NCI-H146 treated with DMSO at 0.1 percent for 48 hours (cell line): ENCODE measurements around the gene SMG7.
"Not testable (repeated sequence)": the region's sequence is repeated elsewhere in the genome, so short reads cannot be mapped to it uniquely, and the experiment has no call there.

ENCODE experiments used
- DNase-seq: peaks from one replicate; lab custom pipeline; 2025; ENCODE audit not compliant: unreplicated experiment; lab: John Stamatoyannopoulos, UW

SMG7 gene, protein sequence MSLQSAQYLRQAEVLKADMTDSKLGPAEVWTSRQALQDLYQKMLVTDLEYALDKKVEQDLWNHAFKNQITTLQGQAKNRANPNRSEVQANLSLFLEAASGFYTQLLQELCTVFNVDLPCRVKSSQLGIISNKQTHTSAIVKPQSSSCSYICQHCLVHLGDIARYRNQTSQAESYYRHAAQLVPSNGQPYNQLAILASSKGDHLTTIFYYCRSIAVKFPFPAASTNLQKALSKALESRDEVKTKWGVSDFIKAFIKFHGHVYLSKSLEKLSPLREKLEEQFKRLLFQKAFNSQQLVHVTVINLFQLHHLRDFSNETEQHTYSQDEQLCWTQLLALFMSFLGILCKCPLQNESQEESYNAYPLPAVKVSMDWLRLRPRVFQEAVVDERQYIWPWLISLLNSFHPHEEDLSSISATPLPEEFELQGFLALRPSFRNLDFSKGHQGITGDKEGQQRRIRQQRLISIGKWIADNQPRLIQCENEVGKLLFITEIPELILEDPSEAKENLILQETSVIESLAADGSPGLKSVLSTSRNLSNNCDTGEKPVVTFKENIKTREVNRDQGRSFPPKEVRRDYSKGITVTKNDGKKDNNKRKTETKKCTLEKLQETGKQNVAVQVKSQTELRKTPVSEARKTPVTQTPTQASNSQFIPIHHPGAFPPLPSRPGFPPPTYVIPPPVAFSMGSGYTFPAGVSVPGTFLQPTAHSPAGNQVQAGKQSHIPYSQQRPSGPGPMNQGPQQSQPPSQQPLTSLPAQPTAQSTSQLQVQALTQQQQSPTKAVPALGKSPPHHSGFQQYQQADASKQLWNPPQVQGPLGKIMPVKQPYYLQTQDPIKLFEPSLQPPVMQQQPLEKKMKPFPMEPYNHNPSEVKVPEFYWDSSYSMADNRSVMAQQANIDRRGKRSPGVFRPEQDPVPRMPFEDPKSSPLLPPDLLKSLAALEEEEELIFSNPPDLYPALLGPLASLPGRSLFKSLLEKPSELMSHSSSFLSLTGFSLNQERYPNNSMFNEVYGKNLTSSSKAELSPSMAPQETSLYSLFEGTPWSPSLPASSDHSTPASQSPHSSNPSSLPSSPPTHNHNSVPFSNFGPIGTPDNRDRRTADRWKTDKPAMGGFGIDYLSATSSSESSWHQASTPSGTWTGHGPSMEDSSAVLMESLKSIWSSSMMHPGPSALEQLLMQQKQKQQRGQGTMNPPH

DNA sequence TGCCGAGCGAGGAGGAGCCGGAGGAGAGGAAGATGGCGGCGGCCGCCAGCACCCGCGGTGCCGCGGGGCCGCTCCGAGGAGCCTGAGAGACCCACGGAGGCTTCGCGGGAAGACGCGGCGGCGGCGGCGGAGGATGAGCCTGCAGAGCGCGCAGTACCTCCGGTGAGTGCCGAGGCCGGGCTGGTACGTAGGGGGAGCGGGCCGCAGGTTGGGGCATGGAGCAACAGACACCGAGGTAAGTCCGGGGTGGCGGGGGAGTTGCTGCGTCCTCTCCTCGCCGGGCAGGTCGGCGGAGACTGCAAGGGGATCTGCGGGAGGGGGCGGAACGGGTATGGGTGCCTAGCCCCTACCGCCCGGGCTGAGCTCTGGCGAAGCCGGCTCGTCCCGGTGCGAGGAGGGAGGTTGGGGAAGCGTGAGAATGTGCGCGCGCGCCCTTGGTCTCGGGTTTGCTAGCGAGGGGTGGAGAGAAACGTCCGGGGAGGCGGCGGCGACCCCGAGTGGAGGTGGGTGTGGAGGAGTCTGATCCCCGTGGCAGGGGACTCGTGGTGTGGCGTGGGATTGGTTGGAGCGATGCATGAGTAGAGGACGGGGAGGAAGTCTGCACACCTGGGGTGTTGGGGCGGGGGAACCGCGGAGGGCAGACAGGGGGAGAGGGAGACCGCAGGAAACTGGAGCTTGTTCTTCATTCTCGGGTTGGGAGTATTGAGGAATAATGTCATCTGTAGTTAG, at the start of gene SMG7:
Gene SMG7 (plus strand): TSS at position 12 of the 729 bp plus-strand sequence. CDS start 122 bp downstream, at position 134.
- no peak for DNase-seq

DNA sequence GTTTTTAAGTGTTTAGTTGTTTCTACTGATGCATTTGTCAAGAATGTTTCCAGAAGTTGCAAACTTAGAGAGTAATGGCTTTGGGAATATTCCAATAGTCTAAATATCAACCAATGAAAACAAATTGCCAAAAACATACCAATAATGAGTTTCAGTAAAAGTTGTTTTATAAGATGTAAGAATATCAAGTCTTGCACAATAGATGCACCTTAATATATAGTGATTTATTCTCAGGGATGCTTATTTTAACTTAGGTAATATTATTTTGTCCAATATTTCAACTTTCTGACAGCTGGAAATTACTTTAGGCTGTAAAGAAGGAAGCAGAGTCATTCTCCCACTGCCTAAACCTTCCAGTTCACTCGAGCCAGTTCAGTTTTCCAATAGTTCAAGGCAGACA, 48.8 kb upstream of the SMG7 start:
- DNase-seq = no peak

DNA sequence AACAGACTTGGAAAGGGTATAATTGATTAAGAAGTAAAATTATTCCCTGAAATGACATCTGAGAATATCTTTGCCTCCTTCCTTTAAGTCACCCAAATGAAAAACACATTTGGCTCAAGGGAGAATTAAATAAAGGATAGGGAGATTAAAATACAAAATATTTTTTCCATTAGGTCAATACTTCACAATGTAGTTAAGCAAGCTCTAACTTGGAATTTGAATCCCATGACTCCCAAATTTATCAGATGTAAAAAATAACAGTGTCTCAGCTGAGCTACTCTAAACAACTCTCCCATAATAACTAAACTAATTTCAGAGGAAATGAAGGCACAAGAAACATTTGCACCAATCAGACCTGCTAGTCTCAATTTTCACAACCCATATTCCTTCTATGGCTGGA, 47.6 kb upstream of the SMG7 start:
- DNase-seq = no peak

DNA sequence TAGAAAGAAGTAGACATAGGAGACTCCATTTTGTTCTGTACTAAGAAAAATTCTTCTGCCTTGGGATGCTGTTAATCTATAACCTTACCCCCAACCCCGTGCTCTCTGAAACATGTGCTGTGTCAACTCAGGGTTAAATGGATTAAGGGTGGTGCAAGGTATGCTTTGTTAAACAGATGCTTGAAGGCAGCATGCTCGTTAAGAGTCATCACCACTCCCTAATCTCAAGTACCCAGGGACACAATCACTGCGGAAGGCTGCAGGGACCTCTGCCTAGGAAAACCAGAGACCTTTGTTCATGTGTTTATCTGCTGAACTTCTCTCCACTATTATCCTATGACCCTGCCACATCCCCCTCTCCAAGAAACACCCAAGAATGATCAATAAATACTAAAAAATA, 44.7 kb upstream of the SMG7 start:
- DNase-seq = not testable (repeated sequence)

DNA sequence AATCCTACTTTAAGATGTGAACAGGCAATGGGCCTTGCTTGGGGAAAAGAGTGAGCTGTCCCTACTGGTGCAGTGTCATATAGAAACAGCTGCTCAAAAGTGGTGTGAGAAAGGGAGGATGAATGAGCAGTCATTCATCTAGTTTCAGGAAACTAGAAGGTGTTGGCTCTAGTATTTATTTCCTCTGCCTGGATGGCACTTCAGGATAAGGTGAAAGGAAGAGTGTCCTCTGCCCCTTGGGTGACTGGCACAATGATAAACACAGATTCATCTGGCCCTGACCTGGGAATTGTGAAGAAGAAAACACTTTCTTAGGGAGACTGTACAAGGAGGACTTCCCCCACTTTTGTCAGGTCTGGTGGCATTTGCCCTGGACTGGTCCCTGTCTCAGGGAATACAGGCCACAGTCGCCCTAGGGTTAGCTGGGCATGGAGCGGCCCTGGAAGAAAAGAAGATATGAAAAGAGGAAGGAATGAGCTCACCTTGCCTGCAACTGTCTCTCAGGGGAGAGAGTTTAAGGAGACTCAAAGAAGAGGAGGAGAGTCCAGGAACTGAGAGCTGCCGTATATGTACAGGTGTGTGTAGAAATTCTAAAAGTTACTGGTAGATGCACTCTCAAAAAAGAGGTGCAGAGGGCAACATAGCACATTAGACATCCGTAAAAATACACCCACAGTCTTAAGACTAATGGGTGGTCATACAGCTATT, 40.3 kb upstream of the SMG7 start:
- no peak for DNase-seq

DNA sequence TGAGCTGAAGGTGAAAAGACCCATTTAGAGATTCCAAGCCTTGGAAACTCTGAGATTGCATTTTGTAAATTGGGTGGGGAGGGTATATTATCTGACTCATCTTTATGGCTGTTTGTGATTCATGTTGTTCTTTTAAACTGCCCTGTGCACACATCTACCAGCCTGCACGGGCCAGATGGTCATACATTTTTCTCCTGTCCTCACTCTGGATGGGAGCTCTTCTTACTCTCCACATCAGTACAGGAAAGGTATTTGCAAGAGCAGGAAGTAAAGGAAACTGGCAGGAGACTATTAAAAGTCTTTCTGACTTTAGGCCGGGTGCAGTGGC, 39.8 kb upstream of the SMG7 start:
- DNase-seq = no peak

DNA sequence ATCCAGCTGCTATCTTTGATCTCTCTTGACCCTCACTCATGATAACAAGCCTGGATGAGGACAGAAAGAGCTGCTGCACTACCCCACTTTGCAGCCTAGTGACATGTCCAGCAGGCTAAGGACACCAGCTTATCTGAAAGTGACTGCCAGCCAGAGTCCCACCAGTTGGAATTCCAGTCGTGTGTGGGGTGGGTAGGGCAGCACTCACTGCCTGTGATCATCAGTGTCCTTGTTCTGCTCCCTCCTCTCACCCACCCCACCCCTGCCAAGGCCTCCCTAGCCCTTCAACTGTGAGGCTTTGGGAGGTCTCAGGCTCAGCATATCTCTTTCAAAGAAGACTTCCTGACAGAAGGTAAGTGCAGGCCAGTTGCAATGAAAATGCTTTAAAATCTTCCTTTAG, 38.6 kb upstream of the SMG7 start:
- no peak for DNase-seq

DNA sequence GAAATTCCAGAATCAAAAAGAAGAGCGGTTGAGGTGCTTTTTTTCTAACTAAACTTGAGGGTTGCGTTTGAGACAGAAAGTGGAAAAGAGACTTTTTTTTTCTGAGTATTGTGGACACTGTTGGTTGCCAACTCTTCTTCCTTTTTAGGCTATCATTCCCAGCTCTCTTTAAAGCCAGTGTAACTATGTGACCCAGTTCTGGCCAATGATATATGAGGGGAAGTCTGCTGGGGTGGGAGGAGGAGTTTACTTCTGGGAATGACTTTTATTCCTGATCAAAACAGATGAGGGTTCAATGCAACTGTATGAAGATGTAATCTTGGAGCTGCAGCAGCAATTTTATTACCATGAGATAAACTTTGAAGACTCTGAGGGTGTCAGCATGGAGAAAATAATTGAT, 36.8 kb upstream of the SMG7 start:
- no peak for DNase-seq

DNA sequence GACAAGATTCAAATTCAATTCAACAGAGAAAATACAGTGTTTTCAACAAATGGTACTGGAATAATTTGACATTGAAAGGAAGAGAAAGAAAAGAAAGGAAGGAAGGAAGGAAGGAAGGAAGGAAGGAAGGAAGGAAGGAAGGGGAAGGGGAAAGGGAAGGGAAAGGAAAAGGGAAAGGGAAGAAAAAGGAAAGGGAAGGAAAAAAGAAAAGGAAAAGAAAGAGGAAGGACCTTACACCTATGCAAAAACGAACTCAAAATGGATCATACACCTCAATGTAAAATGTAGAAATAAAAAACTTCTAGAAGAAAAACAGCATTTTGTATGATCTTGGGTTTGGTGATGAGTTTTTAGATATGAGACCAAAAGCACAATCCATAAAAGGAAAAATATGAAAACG, 34.2 kb upstream of the SMG7 start:
- no peak for DNase-seq

DNA sequence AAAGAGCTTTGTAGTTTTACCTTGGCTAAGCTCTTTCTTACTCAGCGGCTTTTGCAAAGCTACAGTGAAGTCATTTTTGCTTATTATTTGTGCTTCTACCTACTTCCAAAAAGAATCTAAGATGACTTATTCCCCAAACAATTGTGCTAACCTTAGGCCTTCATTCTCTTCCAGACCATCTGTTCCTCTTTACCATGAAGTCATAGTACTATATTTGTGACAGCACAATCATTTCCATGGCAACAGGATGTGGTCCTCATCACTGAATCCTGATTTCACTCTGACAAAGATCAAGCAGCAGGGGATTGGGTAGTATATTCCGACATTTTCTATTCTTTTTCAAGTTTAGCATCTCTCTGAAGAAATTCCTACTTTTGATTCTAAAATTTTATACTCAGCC, 29.3 kb upstream of the SMG7 start:
- no peak for DNase-seq

DNA sequence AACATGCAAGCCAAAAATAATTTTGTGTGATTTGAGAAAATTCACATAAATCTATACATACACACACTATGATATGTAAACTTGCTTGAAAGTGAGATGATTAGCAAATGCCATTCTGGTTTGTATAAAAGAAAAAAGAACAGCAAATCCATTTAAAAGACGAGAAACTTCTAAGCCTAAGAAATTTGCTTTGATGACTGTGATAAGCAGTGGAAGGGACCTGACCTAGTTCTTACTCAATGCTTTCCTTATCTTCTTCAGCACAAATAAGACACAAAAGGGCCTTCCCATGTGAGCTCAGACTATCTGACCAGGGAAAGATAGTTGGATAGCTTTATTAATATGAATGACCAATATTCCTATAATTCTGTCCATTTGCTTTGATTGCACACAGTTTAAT, 28.8 kb upstream of the SMG7 start:
- DNase-seq = no peak

DNA sequence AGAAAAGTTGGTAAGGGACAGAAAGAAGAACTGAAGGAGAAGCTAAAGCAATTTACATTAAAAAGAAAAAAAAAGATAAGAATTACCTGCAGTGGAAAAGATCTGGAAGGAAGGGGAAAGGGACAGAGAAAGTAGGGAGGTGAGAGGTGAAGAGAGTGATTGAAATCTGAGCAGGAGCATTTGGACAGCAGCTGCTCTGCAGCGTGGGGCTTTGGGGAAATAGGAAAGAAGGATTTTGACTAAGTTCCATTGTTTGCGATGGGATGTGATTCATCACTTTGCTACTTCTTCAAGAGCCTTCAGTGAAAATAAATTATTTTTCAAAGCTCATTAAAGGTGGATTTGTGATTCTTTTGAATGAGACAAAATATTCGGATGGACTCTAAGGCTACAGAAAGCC, 28.1 kb upstream of the SMG7 start:
- no peak for DNase-seq

DNA sequence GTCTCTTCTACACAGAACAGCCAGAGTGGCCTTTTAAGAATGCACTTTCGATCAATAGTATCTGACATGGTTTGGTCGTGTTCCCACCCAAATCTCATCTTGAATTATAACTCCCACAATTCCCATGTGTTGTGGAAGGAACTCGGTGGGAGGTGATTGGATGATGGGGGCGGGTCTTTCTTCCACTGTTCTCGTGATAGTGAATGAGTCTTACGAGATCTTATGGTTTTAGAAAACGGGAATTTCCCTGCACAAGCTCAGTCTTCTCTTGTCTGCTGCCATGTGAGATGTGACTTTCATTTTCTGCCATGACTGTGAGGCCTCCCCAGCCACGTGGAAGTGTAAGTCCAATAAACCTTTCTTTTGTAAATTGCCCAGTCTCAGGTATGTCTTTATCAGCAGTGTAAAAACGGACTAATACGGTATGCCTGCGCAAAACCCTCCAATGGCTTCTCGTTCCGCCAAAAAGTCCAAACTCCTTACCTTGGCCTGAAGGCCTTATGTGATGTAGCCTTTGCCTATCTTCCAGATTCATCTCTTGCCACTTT, 23.0 kb upstream of the SMG7 start:
- DNase-seq = no peak

DNA sequence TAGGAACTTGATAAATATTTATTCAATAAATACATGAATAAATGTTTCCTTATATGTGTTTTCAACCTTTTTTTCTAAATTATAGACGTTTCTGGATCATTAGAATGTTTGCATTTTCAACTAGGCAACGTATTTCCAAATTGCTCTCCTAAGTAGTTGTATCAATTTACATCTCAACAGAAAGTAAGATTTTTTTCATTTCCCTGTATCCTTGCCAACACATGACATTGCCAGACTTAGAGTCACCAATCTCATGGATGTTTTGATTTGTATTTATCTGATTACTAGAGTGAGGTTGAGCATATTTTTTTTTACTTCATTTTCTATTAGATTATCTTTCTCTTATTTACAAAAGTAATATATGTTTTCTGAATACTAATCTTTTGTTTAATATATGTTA, 22.2 kb upstream of the SMG7 start:
- DNase-seq = no peak

DNA sequence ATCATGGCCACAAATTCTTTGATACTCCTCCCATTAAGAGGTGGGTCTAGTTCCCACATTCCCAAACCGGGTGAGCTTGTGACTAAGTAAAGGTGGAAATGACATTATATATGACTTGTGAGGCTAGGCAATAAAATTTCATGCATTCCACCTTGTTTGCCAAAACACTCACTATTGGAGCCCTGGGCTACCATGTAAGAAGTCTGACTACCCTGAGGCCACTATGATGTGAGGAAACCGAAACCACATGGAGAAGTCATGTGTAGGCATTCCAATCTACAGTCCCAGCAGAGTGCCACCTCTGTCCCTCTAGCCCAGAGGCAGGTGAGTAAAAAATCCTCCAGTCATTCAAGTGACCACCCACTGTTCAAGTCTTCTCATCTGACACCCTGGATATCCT, 17.9 kb upstream of the SMG7 start:
- DNase-seq = no peak

DNA sequence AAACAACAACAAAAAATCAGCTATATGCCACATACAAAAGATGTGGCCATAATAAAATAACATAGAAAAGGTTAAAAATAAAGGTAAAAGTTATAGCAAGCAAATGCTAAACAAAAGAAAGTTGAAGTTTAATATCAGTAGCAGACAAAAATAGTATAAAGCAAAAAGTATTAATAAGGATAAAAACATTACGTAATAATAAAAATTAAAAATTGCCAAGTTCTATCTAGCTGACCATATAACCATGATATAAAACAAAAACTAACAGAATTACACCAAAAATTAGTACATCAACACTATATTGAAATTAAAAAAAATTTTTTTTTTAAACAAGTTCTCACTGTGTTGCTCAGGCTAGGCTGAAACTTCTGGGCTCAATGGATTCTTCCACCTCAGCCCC, 15.5 kb upstream of the SMG7 start:
- DNase-seq = no peak

DNA sequence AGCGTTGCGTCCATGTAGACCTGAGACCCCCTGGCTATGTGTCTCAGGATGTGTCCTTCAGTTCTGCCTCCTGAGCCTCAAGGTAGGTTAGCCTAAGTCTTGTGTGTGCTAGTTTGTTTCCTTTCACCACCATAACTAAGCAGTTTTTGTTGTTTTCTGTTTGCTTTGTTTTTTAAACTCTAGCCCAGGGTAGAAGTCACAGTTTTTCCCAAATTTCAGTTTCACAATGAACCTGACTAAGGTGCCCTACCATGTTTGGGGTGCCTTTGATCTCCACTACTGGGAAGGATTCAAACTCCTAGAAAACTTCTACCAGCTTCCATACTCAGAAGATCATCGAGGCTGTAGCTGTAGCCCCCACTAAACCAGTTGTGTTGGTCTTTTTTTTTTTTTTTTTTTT, 14.8 kb upstream of the SMG7 start:
- DNase-seq = no peak

DNA sequence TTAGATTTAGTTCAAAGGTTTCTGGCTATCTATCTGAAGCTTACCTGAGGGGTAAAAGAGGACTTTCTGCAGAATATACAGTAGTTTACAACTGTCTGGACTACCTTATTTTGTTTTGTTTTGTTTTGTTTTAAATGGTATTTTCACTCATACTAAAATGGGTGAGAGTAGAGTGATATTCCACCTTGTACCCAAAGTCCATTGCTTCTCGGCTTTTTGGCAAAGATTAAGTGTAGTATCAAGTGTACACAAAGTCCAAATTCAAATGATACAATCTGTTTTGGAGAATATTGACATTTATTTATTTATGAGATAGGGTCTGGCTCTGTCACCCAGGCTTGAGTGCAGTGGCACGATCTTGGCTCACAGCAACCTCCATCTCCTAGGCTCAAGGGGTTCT, 11.7 kb upstream of the SMG7 start:
- DNase-seq = no peak

DNA sequence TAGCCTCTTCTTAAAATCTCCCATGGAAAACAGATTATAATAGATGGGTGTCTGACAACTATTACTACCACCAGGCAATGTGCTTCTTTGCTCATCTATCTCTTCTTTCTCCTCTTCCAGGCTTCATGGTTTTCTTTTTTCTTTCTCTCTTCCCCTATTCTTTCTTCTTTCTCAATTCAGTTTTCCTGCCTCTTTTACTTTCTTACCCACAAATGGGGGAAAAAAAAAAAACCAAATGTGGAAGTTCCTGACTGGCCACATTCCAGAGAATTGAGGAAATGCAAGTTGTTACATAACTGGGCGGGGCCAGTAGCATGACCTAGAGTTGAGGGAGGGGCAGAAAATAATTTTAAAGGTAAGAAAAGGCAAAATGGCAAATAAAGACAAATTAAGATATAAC, 10.9 kb upstream of the SMG7 start:
- DNase-seq = no peak

DNA sequence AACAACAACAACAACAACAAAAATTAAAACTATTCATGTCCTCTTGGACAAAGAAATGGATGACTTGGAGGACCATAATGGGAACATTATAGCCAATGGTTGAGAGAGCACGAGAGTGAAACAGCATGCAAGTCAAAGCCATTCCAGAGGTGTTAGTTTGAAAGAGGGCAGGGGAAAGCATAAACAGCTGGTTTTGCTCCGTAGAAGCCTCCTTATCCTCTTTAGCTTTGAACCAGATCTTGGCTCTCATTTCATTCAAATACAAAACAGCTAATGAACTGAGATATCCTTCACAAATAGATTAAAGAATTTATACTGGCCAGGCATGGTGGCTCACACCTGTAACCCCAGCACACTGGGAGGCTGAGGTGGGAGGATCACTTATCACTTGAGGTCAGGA, 8.7 kb upstream of the SMG7 start:
- no peak for DNase-seq
